ENCODE results near the gene ITGB1. TPM values are rescaled to one million over a fixed set of nuclear protein-coding genes. Genes with fewer than 3 reads are reported as not detected.
A peak's percentile ranks its signal among the peaks of the same experiment; 100 is the strongest.

Gene ITGB1
- total RNA-seq, 1 experiment from 2014 or later = 317 TPM

GRCh38 chr10:32980558-32981468 lies 22.8 kb upstream of the ITGB1 start (continued):
- no peak for TF ChIP-seq ZNF281 (CRISPR knock-in tag; IDR thresholded peaks at IDR 0.05)
- TF ChIP-seq ETV6 (CRISPR knock-in tag; IDR thresholded peaks at IDR 0.05) = peak; percentile 66; the same call in 1 of the 2 replicates
- TF ChIP-seq MXD4 (CRISPR knock-in tag; IDR thresholded peaks at IDR 0.05; ENCODE audit: borderline replicate concordance) = no peak
- no peak for TF ChIP-seq ZNF138 (CRISPR knock-in tag; conservative IDR thresholded peaks at IDR 0.05)
- no peak for TF ChIP-seq NFE2L1 (CRISPR knock-in tag; IDR thresholded peaks at IDR 0.05)
- peak; percentile 89 for TF ChIP-seq GTF2I (CRISPR knock-in tag; conservative IDR thresholded peaks at IDR 0.05)
- TF ChIP-seq ESRRA (CRISPR knock-in tag; IDR thresholded peaks at IDR 0.05; ENCODE audit: borderline replicate concordance) = no peak
- TF ChIP-seq GABPB1 (CRISPR knock-in tag; IDR thresholded peaks at IDR 0.05) = peak; percentile 75; the same call in 1 of the 2 replicates
- peak; percentile 74 for TF ChIP-seq FOXP4 (CRISPR knock-in tag; IDR thresholded peaks at IDR 0.05)
- no peak for TF ChIP-seq NFYB (CRISPR knock-in tag; conservative IDR thresholded peaks at IDR 0.05; ENCODE audit: low read depth)
- no peak for TF ChIP-seq STAT6 (CRISPR knock-in tag; conservative IDR thresholded peaks at IDR 0.05; ENCODE audit: low read depth)
- TF ChIP-seq CREB1 (CRISPR knock-in tag; IDR thresholded peaks at IDR 0.05) = no peak
- no peak for TF ChIP-seq FOXJ3 (CRISPR knock-in tag; IDR thresholded peaks at IDR 0.05; ENCODE audit: borderline replicate concordance)
- no peak for TF ChIP-seq ZNF425 (CRISPR knock-in tag; conservative IDR thresholded peaks at IDR 0.05)
- TF ChIP-seq ZNF121 (CRISPR knock-in tag; IDR thresholded peaks at IDR 0.05) = peak; percentile 99
- no peak for TF ChIP-seq E2F1 (CRISPR knock-in tag; IDR thresholded peaks at IDR 0.05)
- TF ChIP-seq SOX15 (CRISPR knock-in tag; IDR thresholded peaks at IDR 0.05) = no peak
- no peak for TF ChIP-seq AR (CRISPR knock-in tag; IDR thresholded peaks at IDR 0.05)
- no peak for TF ChIP-seq ZNF416 (CRISPR knock-in tag; IDR thresholded peaks at IDR 0.05)
- 0 out of 2 replicates have a peak, but pooled peaks have one; percentile 21 for TF ChIP-seq E2F5 (CRISPR knock-in tag; IDR thresholded peaks at IDR 0.05)
- TF ChIP-seq PREB (CRISPR knock-in tag; IDR thresholded peaks at IDR 0.05; ENCODE audit: borderline replicate concordance) = no peak

Measured in WTC11 (cell line).